HL-60 (cell line): Measurements from ENCODE around the gene DOCK10.

Experiments
- GABPA ChIP-seq: IDR thresholded peaks from 2 replicates; pipeline ENCODE4 v1.6.1; 2012; ENCODE audit warnings: low read depth
- POLR2AphosphoS5 ChIP-seq: IDR thresholded peaks from 2 replicates; pipeline ENCODE4 v1.6.1; 2012; ENCODE audit warnings: low read depth
- SPI1 ChIP-seq: IDR thresholded peaks from 2 replicates; pipeline ENCODE4 v1.6.1; 2012; ENCODE audit warnings: low read depth, mild to moderate bottlenecking, borderline replicate concordance
- TF ChIP-seq, protein P1 (sequence below): IDR thresholded peaks from 2 replicates; pipeline ENCODE4 v1.6.1; 2012; ENCODE audit warnings: low read depth; ENCODE audit not compliant: insufficient replicate concordance
- TF ChIP-seq, protein P2 (sequence below): IDR thresholded peaks from one replicate; pipeline ENCODE4 v1.5.1; 2011; ENCODE audit warnings: low read length, control low read depth, inconsistent platforms; ENCODE audit not compliant: insufficient read depth

DNA sequence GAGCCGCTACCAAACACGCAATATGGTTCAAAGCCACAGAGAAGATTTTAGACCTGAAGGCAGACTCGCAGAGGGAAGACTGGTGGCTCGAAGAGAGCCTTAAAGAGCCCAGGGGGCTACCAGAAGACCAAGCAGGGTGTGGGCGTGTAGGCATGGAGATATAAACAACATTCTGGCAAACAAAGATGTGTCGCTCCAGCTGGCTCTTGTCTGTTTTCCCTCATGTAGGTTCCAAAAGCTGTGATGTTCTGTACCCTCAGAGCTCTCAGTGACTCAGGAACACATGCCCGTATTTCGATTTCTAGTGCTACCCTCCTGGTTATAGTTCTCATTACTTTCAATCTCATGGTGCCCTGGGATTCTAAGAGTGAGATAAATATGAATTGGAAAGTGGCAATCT lies 44.5 kb downstream of the DOCK10 start:
- TF ChIP-seq GABPA, result no peak
- TF ChIP-seq, protein P1, sequence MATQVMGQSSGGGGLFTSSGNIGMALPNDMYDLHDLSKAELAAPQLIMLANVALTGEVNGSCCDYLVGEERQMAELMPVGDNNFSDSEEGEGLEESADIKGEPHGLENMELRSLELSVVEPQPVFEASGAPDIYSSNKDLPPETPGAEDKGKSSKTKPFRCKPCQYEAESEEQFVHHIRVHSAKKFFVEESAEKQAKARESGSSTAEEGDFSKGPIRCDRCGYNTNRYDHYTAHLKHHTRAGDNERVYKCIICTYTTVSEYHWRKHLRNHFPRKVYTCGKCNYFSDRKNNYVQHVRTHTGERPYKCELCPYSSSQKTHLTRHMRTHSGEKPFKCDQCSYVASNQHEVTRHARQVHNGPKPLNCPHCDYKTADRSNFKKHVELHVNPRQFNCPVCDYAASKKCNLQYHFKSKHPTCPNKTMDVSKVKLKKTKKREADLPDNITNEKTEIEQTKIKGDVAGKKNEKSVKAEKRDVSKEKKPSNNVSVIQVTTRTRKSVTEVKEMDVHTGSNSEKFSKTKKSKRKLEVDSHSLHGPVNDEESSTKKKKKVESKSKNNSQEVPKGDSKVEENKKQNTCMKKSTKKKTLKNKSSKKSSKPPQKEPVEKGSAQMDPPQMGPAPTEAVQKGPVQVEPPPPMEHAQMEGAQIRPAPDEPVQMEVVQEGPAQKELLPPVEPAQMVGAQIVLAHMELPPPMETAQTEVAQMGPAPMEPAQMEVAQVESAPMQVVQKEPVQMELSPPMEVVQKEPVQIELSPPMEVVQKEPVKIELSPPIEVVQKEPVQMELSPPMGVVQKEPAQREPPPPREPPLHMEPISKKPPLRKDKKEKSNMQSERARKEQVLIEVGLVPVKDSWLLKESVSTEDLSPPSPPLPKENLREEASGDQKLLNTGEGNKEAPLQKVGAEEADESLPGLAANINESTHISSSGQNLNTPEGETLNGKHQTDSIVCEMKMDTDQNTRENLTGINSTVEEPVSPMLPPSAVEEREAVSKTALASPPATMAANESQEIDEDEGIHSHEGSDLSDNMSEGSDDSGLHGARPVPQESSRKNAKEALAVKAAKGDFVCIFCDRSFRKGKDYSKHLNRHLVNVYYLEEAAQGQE, result no peak
- TF ChIP-seq, protein P2, sequence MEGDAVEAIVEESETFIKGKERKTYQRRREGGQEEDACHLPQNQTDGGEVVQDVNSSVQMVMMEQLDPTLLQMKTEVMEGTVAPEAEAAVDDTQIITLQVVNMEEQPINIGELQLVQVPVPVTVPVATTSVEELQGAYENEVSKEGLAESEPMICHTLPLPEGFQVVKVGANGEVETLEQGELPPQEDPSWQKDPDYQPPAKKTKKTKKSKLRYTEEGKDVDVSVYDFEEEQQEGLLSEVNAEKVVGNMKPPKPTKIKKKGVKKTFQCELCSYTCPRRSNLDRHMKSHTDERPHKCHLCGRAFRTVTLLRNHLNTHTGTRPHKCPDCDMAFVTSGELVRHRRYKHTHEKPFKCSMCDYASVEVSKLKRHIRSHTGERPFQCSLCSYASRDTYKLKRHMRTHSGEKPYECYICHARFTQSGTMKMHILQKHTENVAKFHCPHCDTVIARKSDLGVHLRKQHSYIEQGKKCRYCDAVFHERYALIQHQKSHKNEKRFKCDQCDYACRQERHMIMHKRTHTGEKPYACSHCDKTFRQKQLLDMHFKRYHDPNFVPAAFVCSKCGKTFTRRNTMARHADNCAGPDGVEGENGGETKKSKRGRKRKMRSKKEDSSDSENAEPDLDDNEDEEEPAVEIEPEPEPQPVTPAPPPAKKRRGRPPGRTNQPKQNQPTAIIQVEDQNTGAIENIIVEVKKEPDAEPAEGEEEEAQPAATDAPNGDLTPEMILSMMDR, result no peak
- TF ChIP-seq POLR2AphosphoS5, result no peak
- TF ChIP-seq SPI1, result no peak
